Neural cell (in vitro differentiated cells): ENCODE results near the gene SERPINA6.
"Not testable (repeated sequence)": the region's sequence is repeated elsewhere in the genome, so short reads cannot be mapped to it uniquely, and the experiment has no call there.

Experiments used
- EZH2 ChIP-seq: fragments of 200-600, 300-800 bp; shearing (Covaris generic), sonication (generic); IDR thresholded peaks from 2 replicates; pipeline ENCODE4 v1.6.1; 2014; ENCODE audit warnings: antibody characterized with exemption, low read length, borderline replicate concordance, mild to moderate bottlenecking; ENCODE audit not compliant: insufficient read depth, poor library complexity, severe bottlenecking
- MXI1 ChIP-seq: fragments of 450-650 bp; conservative IDR thresholded peaks from 2 replicates; pipeline ENCODE4 v1.6.1; 2014; ENCODE audit warnings: antibody characterized with exemption, mild to moderate bottlenecking; ENCODE audit not compliant: poor library complexity, severe bottlenecking
- POLR2AphosphoS5 ChIP-seq: IDR thresholded peaks from 2 replicates; pipeline ENCODE4 v1.6.1; 2012
- RAD21 ChIP-seq: fragments of 450-650 bp; conservative IDR thresholded peaks from 2 replicates; pipeline ENCODE4 v1.6.1; 2014; ENCODE audit warnings: antibody characterized with exemption, mild to moderate bottlenecking, moderate library complexity
- SMC3 ChIP-seq: fragments of 450-650 bp; conservative IDR thresholded peaks from 2 replicates; pipeline ENCODE4 v1.6.1; 2014; ENCODE audit warnings: antibody characterized with exemption, mild to moderate bottlenecking, moderate library complexity; ENCODE audit not compliant: poor library complexity
- TAF1 ChIP-seq: IDR thresholded peaks from 2 replicates; pipeline ENCODE4 v1.6.1; 2012; ENCODE audit warnings: low read depth
- TF ChIP-seq, protein P1 (sequence below): fragments of 450-650 bp; IDR thresholded peaks from 2 replicates; pipeline ENCODE4 v1.5.1; 2014; ENCODE audit warnings: antibody characterized with exemption, mild to moderate bottlenecking, moderate library complexity; ENCODE audit not compliant: poor library complexity, severe bottlenecking
- TF ChIP-seq, protein P2 (sequence below): IDR thresholded peaks from 2 replicates; pipeline ENCODE4 v1.6.1; 2012; ENCODE audit warnings: borderline replicate concordance

DNA sequence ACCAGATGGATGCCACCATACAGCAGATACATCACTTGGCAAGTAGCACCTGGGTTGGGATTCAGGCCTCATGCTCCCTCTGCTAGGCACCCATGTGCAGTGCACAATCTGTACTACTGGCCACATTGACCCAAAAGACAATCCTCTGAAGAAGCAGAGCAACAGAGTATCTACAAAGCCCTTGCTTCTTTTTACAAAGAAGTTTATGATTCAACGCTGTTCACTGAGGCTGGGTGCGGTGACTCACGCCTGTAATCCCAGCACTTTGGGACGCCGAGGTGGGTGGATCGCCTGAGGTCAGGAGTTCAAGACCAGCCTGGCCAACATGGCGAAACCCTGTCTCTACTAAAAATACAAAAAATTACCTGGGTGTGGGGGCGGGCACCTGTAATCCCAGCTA lies 31.1 kb upstream of the SERPINA6 start:
- TF ChIP-seq, protein P1, sequence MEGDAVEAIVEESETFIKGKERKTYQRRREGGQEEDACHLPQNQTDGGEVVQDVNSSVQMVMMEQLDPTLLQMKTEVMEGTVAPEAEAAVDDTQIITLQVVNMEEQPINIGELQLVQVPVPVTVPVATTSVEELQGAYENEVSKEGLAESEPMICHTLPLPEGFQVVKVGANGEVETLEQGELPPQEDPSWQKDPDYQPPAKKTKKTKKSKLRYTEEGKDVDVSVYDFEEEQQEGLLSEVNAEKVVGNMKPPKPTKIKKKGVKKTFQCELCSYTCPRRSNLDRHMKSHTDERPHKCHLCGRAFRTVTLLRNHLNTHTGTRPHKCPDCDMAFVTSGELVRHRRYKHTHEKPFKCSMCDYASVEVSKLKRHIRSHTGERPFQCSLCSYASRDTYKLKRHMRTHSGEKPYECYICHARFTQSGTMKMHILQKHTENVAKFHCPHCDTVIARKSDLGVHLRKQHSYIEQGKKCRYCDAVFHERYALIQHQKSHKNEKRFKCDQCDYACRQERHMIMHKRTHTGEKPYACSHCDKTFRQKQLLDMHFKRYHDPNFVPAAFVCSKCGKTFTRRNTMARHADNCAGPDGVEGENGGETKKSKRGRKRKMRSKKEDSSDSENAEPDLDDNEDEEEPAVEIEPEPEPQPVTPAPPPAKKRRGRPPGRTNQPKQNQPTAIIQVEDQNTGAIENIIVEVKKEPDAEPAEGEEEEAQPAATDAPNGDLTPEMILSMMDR = not testable (repeated sequence)
- TF ChIP-seq EZH2, POLR2AphosphoS5, RAD21, MXI1, SMC3, TAF1: not testable (repeated sequence)
- TF ChIP-seq, protein P2, sequence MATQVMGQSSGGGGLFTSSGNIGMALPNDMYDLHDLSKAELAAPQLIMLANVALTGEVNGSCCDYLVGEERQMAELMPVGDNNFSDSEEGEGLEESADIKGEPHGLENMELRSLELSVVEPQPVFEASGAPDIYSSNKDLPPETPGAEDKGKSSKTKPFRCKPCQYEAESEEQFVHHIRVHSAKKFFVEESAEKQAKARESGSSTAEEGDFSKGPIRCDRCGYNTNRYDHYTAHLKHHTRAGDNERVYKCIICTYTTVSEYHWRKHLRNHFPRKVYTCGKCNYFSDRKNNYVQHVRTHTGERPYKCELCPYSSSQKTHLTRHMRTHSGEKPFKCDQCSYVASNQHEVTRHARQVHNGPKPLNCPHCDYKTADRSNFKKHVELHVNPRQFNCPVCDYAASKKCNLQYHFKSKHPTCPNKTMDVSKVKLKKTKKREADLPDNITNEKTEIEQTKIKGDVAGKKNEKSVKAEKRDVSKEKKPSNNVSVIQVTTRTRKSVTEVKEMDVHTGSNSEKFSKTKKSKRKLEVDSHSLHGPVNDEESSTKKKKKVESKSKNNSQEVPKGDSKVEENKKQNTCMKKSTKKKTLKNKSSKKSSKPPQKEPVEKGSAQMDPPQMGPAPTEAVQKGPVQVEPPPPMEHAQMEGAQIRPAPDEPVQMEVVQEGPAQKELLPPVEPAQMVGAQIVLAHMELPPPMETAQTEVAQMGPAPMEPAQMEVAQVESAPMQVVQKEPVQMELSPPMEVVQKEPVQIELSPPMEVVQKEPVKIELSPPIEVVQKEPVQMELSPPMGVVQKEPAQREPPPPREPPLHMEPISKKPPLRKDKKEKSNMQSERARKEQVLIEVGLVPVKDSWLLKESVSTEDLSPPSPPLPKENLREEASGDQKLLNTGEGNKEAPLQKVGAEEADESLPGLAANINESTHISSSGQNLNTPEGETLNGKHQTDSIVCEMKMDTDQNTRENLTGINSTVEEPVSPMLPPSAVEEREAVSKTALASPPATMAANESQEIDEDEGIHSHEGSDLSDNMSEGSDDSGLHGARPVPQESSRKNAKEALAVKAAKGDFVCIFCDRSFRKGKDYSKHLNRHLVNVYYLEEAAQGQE = not testable (repeated sequence)
